ENCODE measurements around the gene CNIH4. TPM values are rescaled to one million over a fixed set of nuclear protein-coding genes. Genes with fewer than 3 reads are reported as not detected.

CNIH4 gene
- total and polyA plus RNA-seq, 2 donors = 29.3 to 44.6 TPM

DNA sequence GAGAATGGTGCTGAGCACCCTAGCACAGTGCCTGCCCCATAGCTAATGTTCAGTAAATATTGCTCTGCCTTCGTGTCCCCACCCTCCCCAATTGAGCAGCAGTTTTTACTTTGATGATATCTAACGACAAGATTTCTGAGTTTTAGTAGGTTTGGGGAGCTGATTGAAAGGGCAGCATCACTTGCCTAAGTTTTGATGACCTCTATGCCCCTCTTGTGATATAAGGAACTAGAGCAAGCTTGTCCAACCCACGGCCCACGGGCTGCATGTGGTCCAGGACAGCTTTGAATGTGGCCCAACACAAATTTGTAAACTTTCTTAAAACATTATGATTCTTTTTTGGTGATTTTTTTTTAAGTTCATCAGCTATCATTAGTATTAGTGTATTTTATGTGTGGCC lies 1.6 kb downstream of the CNIH4 start:
- no peak for DNase-seq (ENCODE audit: low read depth in 6 of 9, low spot score in 9 of 9)
- Histone ChIP-seq H3K4me3 (ENCODE audit: low read length in 2 of 2) (peak overlapping the region in 1 of 2 donors; percentile 73), H3K9me3 (ENCODE audit: control insufficient read depth in 2 of 2, insufficient read depth in 1 of 2, low read length in 1 of 2) (no peaks in the 10 kb centered on the region), H3K4me1 (ENCODE audit: control insufficient read depth in 2 of 2, insufficient read depth in 2 of 2, low read length in 2 of 2) (peaks cover 5 to 9% of the 10 kb centered on the region in 2 donors), H3K27ac (ENCODE audit: low read depth in 1 of 2, low read length in 1 of 2) (no peak overlapping the region), H3K27me3 (ENCODE audit: control insufficient read depth in 2 of 2, insufficient read depth in 1 of 2, low read length in 1 of 2) (no peaks in the 10 kb centered on the region), H3K36me3 (ENCODE audit: control insufficient read depth in 2 of 2, insufficient read depth in 2 of 2, low read length in 1 of 2) (peaks cover 0 to 3% of the 10 kb centered on the region in 2 donors)
- WGBS = 94% methylated on average over 4 of the region's 4 CpGs

DNA sequence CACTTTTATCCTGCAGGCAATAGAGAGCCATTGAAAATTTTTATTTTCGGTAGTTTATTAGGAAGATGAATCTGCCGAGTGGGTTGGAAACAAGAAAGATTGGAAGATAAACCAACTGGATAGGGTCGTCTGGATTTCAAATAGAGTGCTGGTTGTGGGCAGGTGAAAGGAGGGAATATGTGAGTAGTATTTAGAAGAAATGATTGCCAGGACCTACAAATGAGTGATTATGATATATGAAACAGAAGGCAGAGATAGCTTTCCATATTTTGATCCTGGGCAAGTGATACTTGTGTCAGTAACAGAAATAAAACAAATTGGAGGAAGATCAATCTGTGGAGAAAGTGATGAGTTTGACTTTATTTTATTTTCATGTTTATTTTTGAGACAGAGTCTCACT lies 2.5 kb downstream of the CNIH4 start:
- 95% methylated on average over 3 of the region's 3 CpGs for WGBS
- no peak overlapping the region for H3K4me3 ChIP-seq (ENCODE audit: low read length in 2 of 2)
- H3K4me1 ChIP-seq (ENCODE audit: control insufficient read depth in 2 of 2, insufficient read depth in 2 of 2, low read length in 2 of 2) = peaks cover 5 to 9% of the 10 kb centered on the region in 2 donors
- peaks cover 0 to 6% of the 10 kb centered on the region in 2 donors for H3K36me3 ChIP-seq (ENCODE audit: control insufficient read depth in 2 of 2, insufficient read depth in 2 of 2, low read length in 1 of 2)
- H3K9me3 ChIP-seq (ENCODE audit: control insufficient read depth in 2 of 2, insufficient read depth in 1 of 2, low read length in 1 of 2) = no peaks in the 10 kb centered on the region
- no peak overlapping the region for H3K27ac ChIP-seq (ENCODE audit: low read depth in 1 of 2, low read length in 1 of 2)
- DNase-seq (ENCODE audit: low read depth in 6 of 9, low spot score in 9 of 9) = no peak
- no peaks in the 10 kb centered on the region for H3K27me3 ChIP-seq (ENCODE audit: control insufficient read depth in 2 of 2, insufficient read depth in 1 of 2, low read length in 1 of 2)

DNA sequence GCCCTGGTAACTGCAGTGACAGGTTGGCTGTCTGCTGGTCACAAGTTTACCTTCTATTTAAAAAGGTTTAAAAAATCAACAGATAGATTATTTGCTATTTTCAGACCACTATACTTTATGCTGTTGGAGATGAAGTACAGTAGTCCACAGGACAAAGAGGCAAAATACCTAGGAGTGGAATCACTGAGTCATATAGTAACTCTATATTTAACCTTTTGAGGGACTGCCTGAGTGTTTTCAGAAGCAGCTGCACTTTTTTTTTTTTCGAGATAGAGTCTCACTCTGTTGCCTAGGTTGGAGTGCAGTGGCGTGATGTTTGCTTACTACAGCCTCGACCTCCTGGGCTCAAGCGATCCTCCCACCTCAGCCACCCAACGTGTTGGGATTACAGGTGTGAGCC lies 11.7 kb downstream of the CNIH4 start:
- WGBS = 94% methylated on average over 5 of the region's 5 CpGs
- Histone ChIP-seq H3K27ac (ENCODE audit: low read depth in 1 of 2, low read length in 1 of 2) (no peak overlapping the region), H3K4me3 (ENCODE audit: low read length in 2 of 2) (no peak overlapping the region), H3K9me3 (ENCODE audit: control insufficient read depth in 2 of 2, insufficient read depth in 1 of 2, low read length in 1 of 2) (no peaks in the 10 kb centered on the region), H3K4me1 (ENCODE audit: control insufficient read depth in 2 of 2, insufficient read depth in 2 of 2, low read length in 2 of 2) (no peaks in the 10 kb centered on the region), H3K36me3 (ENCODE audit: control insufficient read depth in 2 of 2, insufficient read depth in 2 of 2, low read length in 1 of 2) (peaks cover 34 to 60% of the 10 kb centered on the region in 2 donors), H3K27me3 (ENCODE audit: control insufficient read depth in 2 of 2, insufficient read depth in 1 of 2, low read length in 1 of 2) (no peaks in the 10 kb centered on the region)
- DNase-seq (ENCODE audit: low read depth in 6 of 9, low spot score in 9 of 9) = no peak

DNA sequence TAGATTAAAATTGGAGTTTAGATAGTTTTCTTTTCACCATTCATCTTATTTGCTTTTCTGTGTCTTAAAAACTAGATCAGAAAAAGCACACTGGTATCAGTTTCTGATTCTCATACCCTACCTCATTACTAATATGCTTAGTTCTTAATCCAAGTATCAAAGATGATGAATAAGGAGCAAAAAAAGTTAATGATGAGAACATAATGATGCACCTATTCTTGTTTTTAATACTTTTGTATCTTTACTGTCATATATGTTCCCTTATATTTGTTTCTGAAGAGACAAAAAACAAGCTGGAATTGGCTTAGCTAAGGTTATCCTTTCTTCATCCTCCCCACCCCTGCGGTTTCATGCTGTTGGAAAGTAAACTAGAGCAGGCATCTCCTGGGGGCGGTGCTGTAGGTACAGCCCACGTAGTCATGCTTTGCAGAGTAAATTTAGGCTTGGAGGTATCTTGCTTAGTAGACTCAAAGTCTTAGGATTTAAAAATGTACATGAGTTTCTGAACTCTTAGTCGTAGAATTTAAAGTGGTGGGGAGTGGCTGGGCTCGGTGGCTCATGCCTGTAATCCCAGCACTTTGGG lies 16.4 kb downstream of the CNIH4 start:
- Histone ChIP-seq H3K36me3 (ENCODE audit: control insufficient read depth in 2 of 2, insufficient read depth in 2 of 2, low read length in 1 of 2) (peaks cover 35 to 73% of the 10 kb centered on the region in 2 donors), H3K4me1 (ENCODE audit: control insufficient read depth in 2 of 2, insufficient read depth in 2 of 2, low read length in 2 of 2) (peaks cover 0 to 19% of the 10 kb centered on the region in 2 donors), H3K4me3 (ENCODE audit: low read length in 2 of 2) (no peak overlapping the region), H3K9me3 (ENCODE audit: control insufficient read depth in 2 of 2, insufficient read depth in 1 of 2, low read length in 1 of 2) (no peaks in the 10 kb centered on the region), H3K27me3 (ENCODE audit: control insufficient read depth in 2 of 2, insufficient read depth in 1 of 2, low read length in 1 of 2) (no peaks in the 10 kb centered on the region), H3K27ac (ENCODE audit: low read depth in 1 of 2, low read length in 1 of 2) (no peak overlapping the region)
- DNase-seq (ENCODE audit: low read depth in 6 of 9, low spot score in 9 of 9) = no peak
- WGBS = 97% methylated on average over 5 of the region's 5 CpGs

DNA sequence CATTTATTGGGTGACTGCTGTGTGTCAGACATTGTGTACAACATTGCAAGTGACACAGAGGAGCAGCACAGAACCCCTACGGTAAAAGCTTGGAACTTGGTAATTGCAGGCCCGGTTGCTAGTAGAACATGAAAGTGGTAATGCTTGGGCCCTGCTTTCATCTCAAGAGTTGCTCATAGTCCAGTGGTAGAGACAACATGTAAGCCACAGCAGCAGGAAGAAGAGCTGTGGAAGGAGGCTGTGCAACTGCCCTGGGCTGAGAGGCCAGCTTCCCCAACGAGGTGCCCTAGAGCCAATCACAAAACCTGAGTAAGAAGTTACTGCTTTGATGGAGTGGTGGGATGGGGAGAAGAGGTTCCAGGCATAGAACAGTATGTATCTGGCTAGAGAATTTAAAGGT lies 18.4 kb downstream of the CNIH4 start:
- DNase-seq (ENCODE audit: low read depth in 6 of 9, low spot score in 9 of 9) = no peak
- 94% methylated on average over 3 of the region's 3 CpGs for WGBS

DNA sequence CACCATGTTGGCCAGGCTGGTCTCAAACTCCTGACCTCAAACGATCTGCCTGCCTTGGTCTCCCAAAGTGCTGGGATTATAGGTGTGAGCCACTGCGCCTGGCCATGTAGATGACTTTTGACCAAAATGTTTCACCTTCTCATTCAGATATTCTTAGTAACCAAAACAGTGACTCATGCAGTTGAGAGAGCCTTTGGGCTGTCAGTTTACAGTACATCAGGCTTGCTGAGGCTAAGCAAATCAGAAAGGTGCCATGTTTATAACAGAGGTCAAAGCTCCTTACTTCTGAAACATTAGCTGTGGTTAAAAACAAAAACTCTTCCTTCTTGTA lies 21.0 kb downstream of the CNIH4 start:
- no peak for DNase-seq (ENCODE audit: low read depth in 6 of 9, low spot score in 9 of 9)
- H3K4me1 ChIP-seq (ENCODE audit: control insufficient read depth in 2 of 2, insufficient read depth in 2 of 2, low read length in 2 of 2) = peaks cover 5 to 45% of the 10 kb centered on the region in 2 donors
- no peak overlapping the region for H3K27ac ChIP-seq (ENCODE audit: low read depth in 1 of 2, low read length in 1 of 2)
- peaks cover 18 to 40% of the 10 kb centered on the region in 2 donors for H3K36me3 ChIP-seq (ENCODE audit: control insufficient read depth in 2 of 2, insufficient read depth in 2 of 2, low read length in 1 of 2)
- H3K4me3 ChIP-seq (ENCODE audit: low read length in 2 of 2) = no peak overlapping the region
- H3K27me3 ChIP-seq (ENCODE audit: control insufficient read depth in 2 of 2, insufficient read depth in 1 of 2, low read length in 1 of 2) = no peaks in the 10 kb centered on the region
- no peaks in the 10 kb centered on the region for H3K9me3 ChIP-seq (ENCODE audit: control insufficient read depth in 2 of 2, insufficient read depth in 1 of 2, low read length in 1 of 2)
- WGBS = 99% methylated on average over 2 of the region's 2 CpGs

More for the DNA sequence above, 18.4 kb downstream of the CNIH4 start:
- no peak overlapping the region for H3K27ac ChIP-seq (ENCODE audit: low read depth in 1 of 2, low read length in 1 of 2)
- H3K9me3 ChIP-seq (ENCODE audit: control insufficient read depth in 2 of 2, insufficient read depth in 1 of 2, low read length in 1 of 2) = no peaks in the 10 kb centered on the region
- H3K4me1 ChIP-seq (ENCODE audit: control insufficient read depth in 2 of 2, insufficient read depth in 2 of 2, low read length in 2 of 2) = peaks cover under 1 to 31% of the 10 kb centered on the region in 2 donors
- no peak overlapping the region for H3K4me3 ChIP-seq (ENCODE audit: low read length in 2 of 2)
- peaks cover 26 to 56% of the 10 kb centered on the region in 2 donors for H3K36me3 ChIP-seq (ENCODE audit: control insufficient read depth in 2 of 2, insufficient read depth in 2 of 2, low read length in 1 of 2)
- no peaks in the 10 kb centered on the region for H3K27me3 ChIP-seq (ENCODE audit: control insufficient read depth in 2 of 2, insufficient read depth in 1 of 2, low read length in 1 of 2)

DNA sequence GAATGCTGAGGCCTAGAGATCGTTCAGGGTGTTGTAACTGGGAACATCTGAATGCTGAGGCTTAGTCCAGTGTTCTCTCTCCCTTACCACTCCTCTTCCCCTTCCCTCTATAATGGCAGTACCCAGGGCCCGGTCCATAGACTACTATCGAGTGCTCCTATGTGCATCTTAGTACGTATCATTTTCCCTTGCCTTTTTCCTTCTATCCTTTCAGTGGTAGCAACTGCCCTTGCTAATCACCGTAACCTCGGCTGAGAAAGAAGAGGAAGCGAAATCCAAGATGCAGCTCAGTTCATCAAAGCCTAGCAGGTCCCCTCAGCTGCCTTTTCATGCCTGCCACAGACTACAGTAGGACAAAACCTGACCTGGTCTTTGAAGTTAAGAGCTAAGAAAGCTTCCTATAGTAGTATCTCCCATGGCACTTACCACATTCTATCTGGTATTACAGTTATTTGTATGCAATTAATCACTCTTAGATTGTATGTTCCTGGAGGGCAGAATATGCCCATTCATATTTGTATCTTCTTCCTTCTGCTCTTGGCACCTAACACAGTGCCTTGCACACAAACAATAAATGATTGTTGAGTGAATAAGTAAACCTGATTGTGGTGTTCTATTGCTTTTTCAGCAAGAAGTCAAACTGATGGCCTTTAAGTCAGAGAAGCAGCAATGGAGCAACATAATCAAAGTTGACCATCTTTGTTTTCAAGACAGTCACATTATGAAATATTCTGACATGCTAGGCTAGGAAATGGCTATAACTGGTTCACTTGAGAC lies 22.4 kb downstream of the CNIH4 start:
- Histone ChIP-seq H3K4me3 (ENCODE audit: low read length in 2 of 2) (no peak overlapping the region), H3K27ac (ENCODE audit: low read depth in 1 of 2, low read length in 1 of 2) (no peak overlapping the region), H3K36me3 (ENCODE audit: control insufficient read depth in 2 of 2, insufficient read depth in 2 of 2, low read length in 1 of 2) (peaks cover 18 to 29% of the 10 kb centered on the region in 2 donors), H3K4me1 (ENCODE audit: control insufficient read depth in 2 of 2, insufficient read depth in 2 of 2, low read length in 2 of 2) (peaks cover 5 to 45% of the 10 kb centered on the region in 2 donors), H3K9me3 (ENCODE audit: control insufficient read depth in 2 of 2, insufficient read depth in 1 of 2, low read length in 1 of 2) (no peaks in the 10 kb centered on the region), H3K27me3 (ENCODE audit: control insufficient read depth in 2 of 2, insufficient read depth in 1 of 2, low read length in 1 of 2) (no peaks in the 10 kb centered on the region)
- peak in 1 of 9 donors; percentile 31 for DNase-seq (ENCODE audit: low read depth in 6 of 9, low spot score in 9 of 9)
- 87% methylated on average over 7 of the region's 7 CpGs for WGBS

DNA sequence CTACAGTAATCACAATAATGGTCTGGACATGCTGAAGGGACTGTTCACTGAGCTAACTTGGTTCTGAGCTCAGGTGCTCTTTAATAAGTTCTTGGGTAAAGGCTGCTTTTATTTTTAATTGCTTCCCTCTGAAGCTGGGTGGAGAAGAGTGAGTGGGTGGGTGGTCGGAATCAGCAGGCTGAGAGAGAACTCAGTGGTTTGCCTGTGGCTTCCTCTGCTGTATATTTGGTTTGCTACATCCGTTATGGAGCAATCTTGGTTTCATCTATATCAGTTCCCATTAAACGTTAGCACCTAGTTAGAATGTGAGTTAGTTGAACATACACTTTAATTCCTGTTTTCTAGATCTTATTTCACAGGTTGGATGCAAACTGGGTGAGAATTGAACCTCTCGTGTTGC lies 23.3 kb downstream of the CNIH4 start:
- Histone ChIP-seq H3K4me3 (ENCODE audit: low read length in 2 of 2) (no peak overlapping the region), H3K27ac (ENCODE audit: low read depth in 1 of 2, low read length in 1 of 2) (no peak overlapping the region), H3K36me3 (ENCODE audit: control insufficient read depth in 2 of 2, insufficient read depth in 2 of 2, low read length in 1 of 2) (peaks cover 16 to 24% of the 10 kb centered on the region in 2 donors), H3K27me3 (ENCODE audit: control insufficient read depth in 2 of 2, insufficient read depth in 1 of 2, low read length in 1 of 2) (no peaks in the 10 kb centered on the region), H3K4me1 (ENCODE audit: control insufficient read depth in 2 of 2, insufficient read depth in 2 of 2, low read length in 2 of 2) (peaks cover 5 to 45% of the 10 kb centered on the region in 2 donors), H3K9me3 (ENCODE audit: control insufficient read depth in 2 of 2, insufficient read depth in 1 of 2, low read length in 1 of 2) (no peaks in the 10 kb centered on the region)
- DNase-seq (ENCODE audit: low read depth in 6 of 9, low spot score in 9 of 9) = peak in 7 of 9 donors; percentile 26 to 73 (median 35)
- WGBS = 6% methylated on average over 4 of the region's 4 CpGs

DNA sequence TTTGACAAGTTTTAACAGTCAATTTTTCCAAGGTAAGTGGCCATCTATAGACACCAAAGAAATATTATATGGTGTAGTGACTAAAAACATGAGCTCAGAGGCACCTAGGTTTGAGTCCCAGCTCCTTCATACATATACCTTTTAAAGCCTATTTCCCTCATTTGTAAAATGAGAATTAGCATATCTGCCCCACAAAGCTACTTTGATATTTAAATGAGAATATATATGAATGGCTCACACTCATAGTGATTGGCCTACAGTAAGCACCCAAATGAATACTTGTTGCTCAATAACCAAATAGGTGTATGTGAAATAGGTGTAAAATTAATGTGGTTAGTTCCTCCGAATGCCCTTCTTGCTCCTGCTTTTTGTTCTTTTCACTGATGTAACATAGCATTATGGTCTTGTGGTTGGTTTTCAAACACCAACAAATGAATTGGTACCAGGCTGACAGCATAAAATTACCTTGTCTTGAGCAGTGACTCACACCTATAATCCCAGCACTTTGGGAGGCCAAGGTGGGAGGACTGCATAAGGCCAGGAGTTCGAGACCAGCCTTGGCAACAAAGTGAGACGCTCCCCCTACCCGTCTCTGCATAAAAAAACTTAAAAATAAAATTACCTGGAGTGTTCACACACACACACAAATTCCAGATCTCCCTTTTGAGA lies 25.3 kb downstream of the CNIH4 start:
- DNase-seq (ENCODE audit: low read depth in 6 of 9, low spot score in 9 of 9) = no peak
- H3K4me1 ChIP-seq (ENCODE audit: control insufficient read depth in 2 of 2, insufficient read depth in 2 of 2, low read length in 2 of 2) = peaks cover 5 to 34% of the 10 kb centered on the region in 2 donors
- no peak overlapping the region for H3K27ac ChIP-seq (ENCODE audit: low read depth in 1 of 2, low read length in 1 of 2)
- no peak overlapping the region for H3K4me3 ChIP-seq (ENCODE audit: low read length in 2 of 2)
- no peaks in the 10 kb centered on the region for H3K27me3 ChIP-seq (ENCODE audit: control insufficient read depth in 2 of 2, insufficient read depth in 1 of 2, low read length in 1 of 2)
- H3K9me3 ChIP-seq (ENCODE audit: control insufficient read depth in 2 of 2, insufficient read depth in 1 of 2, low read length in 1 of 2) = no peaks in the 10 kb centered on the region
- H3K36me3 ChIP-seq (ENCODE audit: control insufficient read depth in 2 of 2, insufficient read depth in 2 of 2, low read length in 1 of 2) = peaks cover 7 to 15% of the 10 kb centered on the region in 2 donors
- WGBS = 93% methylated on average over 4 of the region's 4 CpGs
